ENCODE data around the gene C1orf50.
"Not testable (repeated sequence)": the region's sequence is repeated elsewhere in the genome, so short reads cannot be mapped to it uniquely, and the experiment has no call there.

The C1orf50 gene

GRCh38 chr1:42739753-42740700 is 27.0 kb upstream of the C1orf50 start, which contains the start of gene CLDN19:
Gene CLDN19, minus strand, starts transcription at chr1:42740236. Its CDS starts 173 bp downstream, at chr1:42740063.
- DNase-seq, result no peak

GRCh38 chr1:42740851-42741580 is 26.0 kb upstream of the C1orf50 start:
- DNase-seq, result no peak

- DNase-seq, result no peak
Observed at GRCh38 chr1:42741706-42742105, 25.3 kb upstream of the C1orf50 start.

- DNase-seq, result no peak
Observed at GRCh38 chr1:42742141-42742540, 24.9 kb upstream of the C1orf50 start.

GRCh38 chr1:42742617-42743316 is 24.3 kb upstream of the C1orf50 start:
- no peak for DNase-seq

- no peak for DNase-seq
Observed at GRCh38 chr1:42743317-42744147, 23.5 kb upstream of the C1orf50 start.

- DNase-seq, result no peak
Observed at GRCh38 chr1:42744148-42744413, 23.0 kb upstream of the C1orf50 start.

GRCh38 chr1:42745851-42746250 is 21.2 kb upstream of the C1orf50 start:
- no peak for DNase-seq

GRCh38 chr1:42746436-42747105 is 20.5 kb upstream of the C1orf50 start:
- DNase-seq, result no peak

GRCh38 chr1:42747125-42747524 is 19.9 kb upstream of the C1orf50 start:
- DNase-seq, result peak; percentile 6 to 43 (median 27)

- no peak for DNase-seq
Observed at GRCh38 chr1:42748021-42748420, 19.0 kb upstream of the C1orf50 start.

GRCh38 chr1:42748461-42749410 is 18.3 kb upstream of the C1orf50 start:
- DNase-seq, result no peak

- no peak for DNase-seq
Observed at GRCh38 chr1:42750041-42750440, 17.0 kb upstream of the C1orf50 start.

GRCh38 chr1:42751511-42752070 is 15.5 kb upstream of the C1orf50 start:
- DNase-seq, result not testable (repeated sequence)

GRCh38 chr1:42752284-42752683 is 14.8 kb upstream of the C1orf50 start:
- DNase-seq, result no peak

- no peak for DNase-seq
Observed at GRCh38 chr1:42753070-42753469, 14.0 kb upstream of the C1orf50 start.

GRCh38 chr1:42756956-42757891 is 9.8 kb upstream of the C1orf50 start:
- no peak for DNase-seq

- no peak for DNase-seq
Observed at GRCh38 chr1:42757892-42758275, 9.2 kb upstream of the C1orf50 start.

- DNase-seq, result no peak
Observed at GRCh38 chr1:42758641-42759040, 8.4 kb upstream of the C1orf50 start.

Data from activated naive CD4-positive, alpha-beta T cell (primary cell).